ENCODE data around the gene TPK1.
"Not testable (repeated sequence)": the region's sequence is repeated elsewhere in the genome, so short reads cannot be mapped to it uniquely, and the experiment has no call there.

Gene TPK1

GRCh38 chr7:144575456-144575855 lies 260.4 kb downstream of the TPK1 start:
- H3K18ac ChIP-seq (ENCODE audit: low read depth in 1 of 2, low read length in 2 of 2), result no peak overlapping the region

GRCh38 chr7:144574753-144575152 lies 261.1 kb downstream of the TPK1 start:
- H2AK5ac ChIP-seq (ENCODE audit: low read length, severe bottlenecking); H3K14ac ChIP-seq (ENCODE audit: low read length in 2 of 2); H3K4me2 ChIP-seq (ENCODE audit: low read length, poor library complexity, severe bottlenecking); H3K36me3 ChIP-seq (ENCODE audit: control insufficient read depth in 1 of 2, insufficient read depth in 2 of 2, low read depth in 1 of 2, low read length in 2 of 2); H2AFZ ChIP-seq (ENCODE audit: low read depth, low read length); H3K27ac ChIP-seq (ENCODE audit: low read length, poor library complexity, severe bottlenecking); H4K8ac ChIP-seq (ENCODE audit: low read length); H3K27me3 ChIP-seq (ENCODE audit: control insufficient read depth in 1 of 2, insufficient read depth in 1 of 2, low read length in 2 of 2); H2BK120ac ChIP-seq (ENCODE audit: low read depth, low read length); H2BK5ac ChIP-seq (ENCODE audit: low read depth, low read length, poor library complexity, severe bottlenecking); H3K79me1 ChIP-seq (replicated peaks; ENCODE audit: low read length, poor library complexity, severe bottlenecking); H3K9ac ChIP-seq (ENCODE audit: low read length); H3K4me1 ChIP-seq (ENCODE audit: control insufficient read depth, insufficient read depth, low read depth, low read length); H3K18ac ChIP-seq (ENCODE audit: low read depth in 1 of 2, low read length in 2 of 2); DNase-seq; H3K23ac ChIP-seq (ENCODE audit: low read length in 2 of 2); H3K4me3 ChIP-seq (ENCODE audit: insufficient read depth in 1 of 2, low read depth in 1 of 2, low read length in 2 of 2); H3K9me3 ChIP-seq (ENCODE audit: control insufficient read depth, low read length); H4K91ac ChIP-seq (ENCODE audit: low read length); H2BK12ac ChIP-seq (ENCODE audit: low read length in 2 of 2); H2BK15ac ChIP-seq (ENCODE audit: low read depth, poor library complexity, severe bottlenecking); H3K4ac ChIP-seq (ENCODE audit: low read depth in 1 of 2, low read length in 2 of 2): not testable (repeated sequence)
- 89% methylated on average over 3 of the region's 5 CpGs for WGBS

More at GRCh38 chr7:144575456-144575855, 260.4 kb downstream of the TPK1 start:
- Histone ChIP-seq H3K23ac (ENCODE audit: low read length in 2 of 2) (no peak overlapping the region), H4K8ac (ENCODE audit: low read length) (no peak overlapping the region), H3K36me3 (ENCODE audit: control insufficient read depth in 1 of 2, insufficient read depth in 2 of 2, low read depth in 1 of 2, low read length in 2 of 2) (no peaks in the 10 kb centered on the region), H3K14ac (ENCODE audit: low read length in 2 of 2) (no peak overlapping the region), H2BK15ac (ENCODE audit: low read depth, poor library complexity, severe bottlenecking) (no peak overlapping the region), H2BK120ac (ENCODE audit: low read depth, low read length) (no peak overlapping the region), H3K9me3 (ENCODE audit: control insufficient read depth, low read length) (no peaks in the 10 kb centered on the region), H3K9ac (ENCODE audit: low read length) (no peak overlapping the region), H3K79me1 (replicated peaks; ENCODE audit: low read length, poor library complexity, severe bottlenecking) (no peaks in the 10 kb centered on the region), H3K4me2 (ENCODE audit: low read length, poor library complexity, severe bottlenecking) (no peak overlapping the region), H4K91ac (ENCODE audit: low read length) (no peak overlapping the region), H3K27ac (ENCODE audit: low read length, poor library complexity, severe bottlenecking) (no peak overlapping the region), H2AFZ (ENCODE audit: low read depth, low read length) (no peak overlapping the region), H3K4ac (ENCODE audit: low read depth in 1 of 2, low read length in 2 of 2) (no peak overlapping the region), H2BK12ac (ENCODE audit: low read length in 2 of 2) (no peak overlapping the region), H3K4me3 (ENCODE audit: insufficient read depth in 1 of 2, low read depth in 1 of 2, low read length in 2 of 2) (no peak overlapping the region), H3K27me3 (ENCODE audit: control insufficient read depth in 1 of 2, insufficient read depth in 1 of 2, low read length in 2 of 2) (no peaks in the 10 kb centered on the region), H2AK5ac (ENCODE audit: low read length, severe bottlenecking) (no peak overlapping the region), H2BK5ac (ENCODE audit: low read depth, low read length, poor library complexity, severe bottlenecking) (no peak overlapping the region), H3K4me1 (ENCODE audit: control insufficient read depth, insufficient read depth, low read depth, low read length) (no peaks in the 10 kb centered on the region)
- DNase-seq, result no peak
- WGBS, result 90% methylated on average over 2 of the region's 3 CpGs

GRCh38 chr7:144568233-144568632 lies 267.6 kb downstream of the TPK1 start:
- Histone ChIP-seq H4K91ac (ENCODE audit: low read length) (no peak overlapping the region), H3K27me3 (ENCODE audit: control insufficient read depth in 1 of 2, insufficient read depth in 1 of 2, low read length in 2 of 2) (no peaks in the 10 kb centered on the region), H3K9ac (ENCODE audit: low read length) (no peak overlapping the region), H2AK5ac (ENCODE audit: low read length, severe bottlenecking) (no peak overlapping the region), H2AFZ (ENCODE audit: low read depth, low read length) (no peak overlapping the region), H3K14ac (ENCODE audit: low read length in 2 of 2) (no peak overlapping the region), H2BK120ac (ENCODE audit: low read depth, low read length) (no peak overlapping the region), H3K4me2 (ENCODE audit: low read length, poor library complexity, severe bottlenecking) (no peak overlapping the region), H3K79me1 (replicated peaks; ENCODE audit: low read length, poor library complexity, severe bottlenecking) (no peaks in the 10 kb centered on the region), H3K4me3 (ENCODE audit: insufficient read depth in 1 of 2, low read depth in 1 of 2, low read length in 2 of 2) (no peak overlapping the region), H3K4me1 (ENCODE audit: control insufficient read depth, insufficient read depth, low read depth, low read length) (no peaks in the 10 kb centered on the region), H2BK15ac (ENCODE audit: low read depth, poor library complexity, severe bottlenecking) (no peak overlapping the region), H2BK12ac (ENCODE audit: low read length in 2 of 2) (no peak overlapping the region), H4K8ac (ENCODE audit: low read length) (no peak overlapping the region), H3K23ac (ENCODE audit: low read length in 2 of 2) (no peak overlapping the region), H2BK5ac (ENCODE audit: low read depth, low read length, poor library complexity, severe bottlenecking) (no peak overlapping the region), H3K18ac (ENCODE audit: low read depth in 1 of 2, low read length in 2 of 2) (no peak overlapping the region), H3K27ac (ENCODE audit: low read length, poor library complexity, severe bottlenecking) (no peak overlapping the region), H3K9me3 (ENCODE audit: control insufficient read depth, low read length) (no peaks in the 10 kb centered on the region), H3K36me3 (ENCODE audit: control insufficient read depth in 1 of 2, insufficient read depth in 2 of 2, low read depth in 1 of 2, low read length in 2 of 2) (no peaks in the 10 kb centered on the region), H3K4ac (ENCODE audit: low read depth in 1 of 2, low read length in 2 of 2) (no peak overlapping the region)
- WGBS, result no CpG with 5 or more reads among the region's 3 CpGs
- no peak for DNase-seq

GRCh38 chr7:144565586-144565985 lies 270.3 kb downstream of the TPK1 start:
- no peak overlapping the region for H3K18ac ChIP-seq (ENCODE audit: low read depth in 1 of 2, low read length in 2 of 2)
- WGBS, result 81% methylated on average over 4 of the region's 4 CpGs
- H2BK15ac ChIP-seq (ENCODE audit: low read depth, poor library complexity, severe bottlenecking), result no peak overlapping the region
- H3K14ac ChIP-seq (ENCODE audit: low read length in 2 of 2), result no peak overlapping the region
- H3K23ac ChIP-seq (ENCODE audit: low read length in 2 of 2), result no peak overlapping the region
- no peaks in the 10 kb centered on the region for H3K9me3 ChIP-seq (ENCODE audit: control insufficient read depth, low read length)
- H3K4me3 ChIP-seq (ENCODE audit: insufficient read depth in 1 of 2, low read depth in 1 of 2, low read length in 2 of 2), result no peak overlapping the region
- no peak for DNase-seq
- H3K9ac ChIP-seq (ENCODE audit: low read length), result no peak overlapping the region
- H2BK5ac ChIP-seq (ENCODE audit: low read depth, low read length, poor library complexity, severe bottlenecking), result no peak overlapping the region
- no peaks in the 10 kb centered on the region for H3K79me1 ChIP-seq (replicated peaks; ENCODE audit: low read length, poor library complexity, severe bottlenecking)
- no peak overlapping the region for H3K27ac ChIP-seq (ENCODE audit: low read length, poor library complexity, severe bottlenecking)
- H3K4me2 ChIP-seq (ENCODE audit: low read length, poor library complexity, severe bottlenecking), result no peak overlapping the region
- no peaks in the 10 kb centered on the region for H3K4me1 ChIP-seq (ENCODE audit: control insufficient read depth, insufficient read depth, low read depth, low read length)
- H2BK12ac ChIP-seq (ENCODE audit: low read length in 2 of 2), result no peak overlapping the region
- H2AK5ac ChIP-seq (ENCODE audit: low read length, severe bottlenecking), result no peak overlapping the region
- H3K27me3 ChIP-seq (ENCODE audit: control insufficient read depth in 1 of 2, insufficient read depth in 1 of 2, low read length in 2 of 2), result no peaks in the 10 kb centered on the region
- H4K8ac ChIP-seq (ENCODE audit: low read length), result no peak overlapping the region
- H4K91ac ChIP-seq (ENCODE audit: low read length), result no peak overlapping the region
- no peak overlapping the region for H2BK120ac ChIP-seq (ENCODE audit: low read depth, low read length)
- H3K36me3 ChIP-seq (ENCODE audit: control insufficient read depth in 1 of 2, insufficient read depth in 2 of 2, low read depth in 1 of 2, low read length in 2 of 2), result no peaks in the 10 kb centered on the region
- no peak overlapping the region for H3K4ac ChIP-seq (ENCODE audit: low read depth in 1 of 2, low read length in 2 of 2)
- no peak overlapping the region for H2AFZ ChIP-seq (ENCODE audit: low read depth, low read length)

Measured in mesenchymal stem cell (in vitro differentiated cells and primary cell).